HG03442 (cell line): ENCODE data around the gene CDH16.

Source experiments
- ATAC-seq: cut with Tn5 transposase; IDR thresholded peaks from one replicate; pipeline ENCODE4 v1.9.1; 2021; ENCODE audit warnings: mild to moderate bottlenecking, moderate library complexity; ENCODE audit not compliant: unreplicated experiment

Gene CDH16

DNA sequence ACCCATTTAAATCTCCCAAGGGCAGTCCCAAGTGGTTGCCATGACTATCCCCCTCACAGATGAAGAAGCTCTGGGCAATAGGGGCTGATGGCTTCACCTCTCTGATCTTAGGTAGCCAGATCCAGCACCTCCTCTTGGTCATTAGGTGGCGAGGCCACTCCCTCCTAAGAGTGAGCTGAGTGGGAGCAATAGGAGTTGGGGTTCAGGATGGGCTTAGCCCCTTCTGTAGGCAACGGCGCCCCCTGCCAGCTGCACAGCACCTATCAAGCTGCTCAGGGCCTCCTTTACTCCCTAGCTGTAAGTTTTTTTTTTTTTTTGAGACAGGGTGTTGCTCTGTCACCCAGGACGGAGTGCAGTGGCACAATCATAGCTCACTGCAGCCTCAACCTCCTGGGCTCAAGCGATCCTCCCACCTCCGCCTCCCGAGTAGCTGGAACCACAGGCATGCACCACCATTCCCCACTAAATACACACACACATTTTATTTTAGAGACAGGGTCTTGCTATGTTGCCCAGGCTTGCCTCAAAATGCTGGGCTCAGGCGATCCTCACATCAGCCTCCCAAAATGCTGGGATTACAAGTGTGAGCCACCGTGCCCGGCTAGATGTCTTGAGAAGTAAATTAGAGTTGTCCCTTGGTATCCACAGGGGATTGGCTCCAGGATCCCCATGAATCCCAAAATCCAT, 10.2 kb upstream of the CDH16 start:
- no peak for ATAC-seq

DNA sequence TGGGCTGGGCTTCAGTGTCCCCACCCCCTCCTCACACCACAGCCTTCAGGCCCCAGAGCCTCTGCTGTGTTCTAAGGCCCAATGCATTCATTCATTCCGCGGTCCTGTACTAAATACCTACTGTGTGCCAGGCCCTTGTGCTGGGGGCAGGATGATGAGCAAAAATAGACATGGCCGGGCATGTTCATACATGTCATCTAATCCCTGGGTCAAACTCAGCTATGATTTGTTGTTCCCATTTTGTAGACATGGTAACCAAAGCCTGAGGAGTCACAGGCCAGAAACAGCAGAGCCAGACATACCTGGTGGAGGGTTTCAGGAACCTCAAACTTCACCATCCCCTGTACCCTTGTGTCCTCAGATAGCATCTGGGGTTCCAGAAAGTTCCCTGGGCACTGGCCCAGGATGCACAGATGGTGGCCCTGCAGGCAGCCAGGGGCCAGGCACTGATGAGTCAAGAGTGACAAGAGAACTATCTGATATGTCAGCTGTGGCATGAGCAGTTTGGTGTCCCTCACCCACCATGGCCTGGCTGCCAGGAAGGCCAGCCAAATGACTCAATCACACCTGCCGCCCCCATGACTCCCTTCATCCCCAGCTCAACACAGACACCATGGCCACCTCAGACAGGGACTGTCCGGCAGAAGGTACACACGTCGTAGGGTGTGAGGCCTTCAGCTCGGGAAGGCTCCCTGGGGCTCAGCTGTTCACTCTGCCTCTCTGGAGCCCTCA, 9.4 kb upstream of the CDH16 start:
- no peak for ATAC-seq

DNA sequence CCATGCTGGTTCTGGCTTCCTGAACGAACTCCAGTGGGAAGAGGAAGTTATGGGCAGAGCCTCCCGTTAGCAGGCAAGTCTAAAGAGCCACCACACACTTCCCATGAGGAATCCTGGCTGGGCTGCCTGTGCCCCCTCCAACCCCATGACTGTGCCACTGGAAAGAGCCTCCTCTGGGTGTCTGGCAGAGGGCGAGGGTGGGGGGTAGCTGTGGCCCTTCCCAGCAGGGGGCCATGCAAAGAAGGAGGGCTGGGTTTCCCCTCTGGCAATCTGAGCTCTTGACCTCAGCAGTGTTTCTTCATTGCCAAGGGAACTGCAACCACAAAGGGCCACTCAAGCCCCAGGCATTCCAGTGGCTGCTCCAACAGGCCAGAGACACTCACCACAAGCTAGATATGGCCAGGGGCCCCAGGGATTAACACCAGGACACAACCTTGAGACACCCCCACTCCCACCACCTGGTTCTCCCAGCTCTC, 8.3 kb upstream of the CDH16 start:
- ATAC-seq: no peak

DNA sequence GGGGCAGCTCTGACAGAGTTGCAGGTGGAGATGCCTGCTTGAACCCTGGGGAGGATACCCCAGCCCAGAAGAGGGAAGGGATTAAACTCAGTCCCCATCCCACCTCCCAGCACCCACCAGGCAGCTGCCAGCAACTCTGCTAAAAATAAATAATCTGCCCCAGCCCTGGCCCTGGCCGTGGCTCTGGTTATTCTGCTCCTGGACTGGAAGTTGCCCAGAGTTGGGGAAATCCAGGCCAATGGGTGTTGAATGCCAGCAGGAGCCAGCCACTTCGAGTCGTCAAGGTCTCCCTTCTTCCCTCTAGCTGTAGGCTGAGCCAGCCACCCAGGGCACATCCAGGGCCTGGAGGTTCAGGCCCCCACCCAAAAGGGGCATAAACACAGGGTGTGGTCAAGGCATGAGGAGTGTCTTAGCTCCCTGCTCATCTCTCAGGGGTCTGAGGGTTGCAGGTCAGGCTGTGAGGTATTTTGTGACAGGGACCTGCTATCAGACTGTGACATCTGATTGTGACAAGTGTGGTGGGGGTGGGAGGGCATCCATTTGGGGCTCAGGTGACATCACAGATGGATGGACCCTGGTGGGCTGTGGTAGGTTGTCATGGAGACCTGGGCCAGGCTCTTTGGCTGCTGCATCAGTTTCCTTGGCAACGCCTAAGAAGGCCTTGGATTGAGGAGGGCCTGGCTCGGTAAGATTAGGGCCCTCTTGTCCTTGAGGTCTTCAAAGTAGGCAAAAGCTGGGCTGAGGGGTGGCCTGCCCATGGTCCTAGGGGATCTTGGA, 7.7 kb upstream of the CDH16 start:
- no peak for ATAC-seq

DNA sequence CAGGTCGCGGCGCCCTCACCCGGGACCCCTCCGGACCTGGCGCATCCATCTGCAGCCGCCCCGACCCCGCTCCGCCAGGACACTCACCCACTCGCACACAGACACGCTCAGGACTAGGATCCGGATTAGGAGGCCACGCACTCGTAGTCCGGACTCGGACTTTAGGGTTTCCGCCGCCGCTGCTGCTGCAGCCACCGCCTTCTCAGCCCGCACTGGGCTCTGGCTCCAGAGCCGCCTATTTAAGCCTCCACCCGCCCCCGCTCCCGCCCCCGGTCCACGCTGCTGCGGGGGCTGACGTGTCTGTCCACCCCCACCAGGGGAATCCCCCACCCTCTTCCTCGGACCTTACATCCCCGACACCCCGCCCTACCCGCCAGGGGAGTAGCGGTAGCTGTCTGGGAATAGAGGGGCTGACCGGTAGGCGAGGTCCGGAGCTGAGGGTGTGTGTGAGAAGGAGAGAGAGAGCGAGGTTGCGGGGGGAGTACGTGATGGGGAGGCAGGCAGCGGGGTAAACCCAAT, 6.7 kb upstream of the CDH16 start, which contains the start of gene RRAD:
TSS of gene RRAD (minus strand) at position 214 of the 519 bp plus-strand sequence. CDS start 356 bp downstream, outside the sequence.
- ATAC-seq: peak; percentile 13

DNA sequence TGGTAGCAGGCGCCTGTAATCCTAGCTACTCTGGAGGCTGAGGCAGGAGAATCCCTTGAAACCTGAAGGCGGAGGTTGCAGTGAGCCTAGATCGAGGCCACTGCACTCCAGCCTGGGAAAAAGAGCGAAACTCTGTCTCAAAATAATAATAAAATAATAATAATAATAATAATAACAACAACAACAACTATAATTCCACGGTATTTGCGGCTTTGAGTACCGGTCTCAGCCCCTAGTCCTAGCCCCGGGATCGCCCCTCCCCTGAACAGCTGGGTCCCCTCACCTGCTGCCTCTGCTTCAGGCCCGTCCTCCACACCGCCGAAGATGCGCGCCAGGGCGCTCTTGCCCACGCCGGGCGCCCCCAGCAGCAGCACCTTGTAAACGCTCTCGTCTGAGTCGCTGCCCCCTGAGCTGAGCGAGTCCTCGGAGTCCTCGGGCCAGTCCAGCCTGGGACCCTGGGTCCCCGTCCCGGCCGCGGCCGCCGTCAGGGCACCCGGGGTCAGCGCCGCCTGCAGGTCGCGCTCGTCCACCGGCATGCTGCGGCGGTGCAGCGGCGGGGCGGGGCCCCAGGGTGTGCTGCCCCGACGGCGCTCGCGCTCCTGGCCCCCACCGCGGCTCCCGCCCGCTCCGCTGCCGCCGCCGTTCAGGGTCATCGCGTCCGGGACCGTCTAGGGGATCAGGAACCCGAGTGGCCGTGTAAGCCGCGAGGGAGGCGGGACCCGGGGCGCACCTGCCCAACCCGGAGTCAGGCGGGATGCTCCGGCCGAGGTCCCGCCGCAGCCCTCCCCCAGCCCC, 6.0 kb upstream of the CDH16 start:
- ATAC-seq: peak; percentile 34

DNA sequence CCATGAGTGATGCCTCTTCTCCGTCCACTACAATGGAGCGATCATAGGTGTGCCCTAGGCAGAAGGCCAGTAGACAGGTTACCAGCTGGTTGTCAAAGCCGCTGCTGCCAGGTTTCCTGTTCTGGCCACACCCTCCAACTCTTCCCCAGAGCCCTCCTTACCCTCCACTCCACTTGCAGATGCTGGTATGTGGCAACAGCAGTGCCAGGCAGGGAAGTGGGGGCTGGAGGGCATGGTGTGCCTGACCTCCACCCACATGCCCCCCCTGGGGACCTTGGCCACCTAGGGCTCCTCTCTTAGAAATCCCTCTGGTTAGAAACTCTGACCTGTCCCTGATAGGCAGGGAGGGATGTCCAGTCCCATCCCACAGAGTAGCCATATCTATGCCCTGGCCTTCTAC, 5.2 kb upstream of the CDH16 start:
- no peak for ATAC-seq

DNA sequence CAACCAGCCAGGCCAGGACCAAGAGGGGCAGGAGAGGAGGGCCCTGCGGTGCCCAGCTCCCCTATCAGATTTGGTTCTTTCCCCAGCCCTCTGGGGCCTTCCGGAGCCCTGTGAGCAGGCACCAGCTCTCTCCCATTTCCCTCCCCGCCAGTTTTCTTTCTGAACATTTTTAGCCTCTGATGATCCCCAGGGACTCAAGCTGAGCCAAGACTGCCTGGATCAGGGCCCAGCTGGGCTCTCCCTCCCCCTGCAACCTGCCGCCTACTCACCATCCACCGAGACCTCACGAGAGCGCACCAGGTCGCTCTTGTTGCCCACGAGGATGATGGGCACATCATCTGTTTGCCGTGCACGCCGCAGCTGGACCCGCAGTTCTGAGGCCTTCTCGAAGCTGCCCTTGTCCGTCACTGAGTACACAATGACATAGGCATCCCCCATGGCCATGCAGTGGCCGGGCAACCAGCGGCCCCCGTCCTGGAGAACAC, 4.6 kb upstream of the CDH16 start:
- ATAC-seq: no peak

DNA sequence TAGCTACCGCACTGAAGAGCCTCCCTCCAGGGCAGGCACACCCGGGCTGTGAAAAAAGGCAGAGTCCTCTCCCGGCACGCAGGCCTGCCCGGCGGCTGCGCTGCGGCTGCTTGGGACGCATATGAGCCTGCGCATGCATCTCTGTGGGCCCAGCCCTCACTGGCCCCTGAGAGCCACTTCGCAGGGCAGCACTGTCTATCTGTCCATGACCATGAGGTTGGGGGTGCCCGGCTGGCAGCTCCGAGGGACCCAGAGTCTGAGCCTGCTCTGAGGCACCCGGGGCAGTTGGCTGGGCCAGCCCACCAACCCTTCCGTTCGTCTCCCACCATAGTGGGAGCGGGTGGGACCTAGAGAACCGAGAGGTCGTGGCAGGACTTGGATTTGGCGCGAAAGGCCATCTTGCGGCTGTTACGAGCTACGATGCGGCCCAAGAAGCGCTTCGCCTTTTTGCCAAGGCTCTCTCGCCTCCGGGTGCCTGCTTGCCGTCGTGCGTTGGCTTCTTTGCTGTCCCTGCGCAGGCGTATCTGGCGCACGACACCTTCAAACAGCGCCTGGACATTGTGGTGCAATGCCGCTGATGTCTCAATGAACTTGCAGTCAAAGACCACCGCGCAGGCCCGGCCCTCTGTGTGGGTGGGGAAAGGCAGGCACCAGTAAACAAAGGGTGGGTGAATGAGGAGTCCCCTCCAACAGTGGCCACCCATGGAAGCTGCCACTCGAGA, 3.2 kb upstream of the CDH16 start:
- no peak for ATAC-seq

DNA sequence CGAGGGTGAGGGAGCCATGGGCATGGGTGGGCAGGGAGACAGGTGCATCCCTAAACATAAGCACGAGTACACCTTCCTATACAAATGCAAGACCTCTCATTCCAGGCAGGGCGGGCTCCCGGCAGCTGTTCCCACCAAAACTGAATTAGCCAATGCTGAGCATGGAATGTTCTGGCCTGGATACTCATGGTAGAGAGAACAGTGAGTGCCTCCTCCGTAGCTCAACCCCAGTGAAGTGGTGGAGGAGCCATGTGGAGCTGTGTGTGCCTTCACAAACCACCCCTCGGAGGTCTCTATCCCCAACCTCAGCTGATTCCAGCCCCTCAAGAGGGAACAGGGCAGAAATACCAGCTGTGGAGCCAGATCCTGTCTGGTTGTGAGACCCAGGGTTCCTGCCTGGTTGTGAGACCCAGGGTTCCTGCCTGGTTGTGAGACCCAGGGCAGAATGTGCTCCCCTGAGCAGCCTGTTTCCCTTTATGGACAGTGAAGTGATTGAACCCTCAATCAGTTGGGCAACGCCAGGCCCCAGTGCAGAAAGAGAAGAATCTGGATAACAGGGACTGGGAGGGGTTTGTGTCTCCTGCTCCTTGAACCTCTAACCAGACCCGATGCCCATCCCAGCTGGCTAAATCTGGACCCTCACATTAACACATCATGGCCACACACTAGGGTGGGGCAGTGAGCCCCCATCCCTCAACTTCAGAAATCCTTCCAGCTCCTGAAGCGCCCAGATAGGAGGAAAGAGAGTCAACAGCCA, 2.4 kb upstream of the CDH16 start:
- no peak for ATAC-seq

DNA sequence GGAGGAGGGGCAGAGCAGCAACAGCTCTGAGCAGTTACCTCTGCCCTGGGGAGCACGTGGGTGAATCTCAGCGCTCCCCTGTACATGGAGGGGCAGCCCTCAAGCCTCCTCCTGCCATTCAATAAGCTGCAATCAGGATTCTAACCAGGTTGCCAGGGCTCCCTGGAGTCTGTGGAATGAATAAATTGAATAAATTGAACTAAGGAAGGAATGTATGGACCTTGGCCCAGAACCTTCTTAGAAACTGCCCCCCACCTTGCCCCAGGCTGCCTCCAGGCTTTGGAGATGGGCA, 1.6 kb upstream of the CDH16 start:
- no peak for ATAC-seq

DNA sequence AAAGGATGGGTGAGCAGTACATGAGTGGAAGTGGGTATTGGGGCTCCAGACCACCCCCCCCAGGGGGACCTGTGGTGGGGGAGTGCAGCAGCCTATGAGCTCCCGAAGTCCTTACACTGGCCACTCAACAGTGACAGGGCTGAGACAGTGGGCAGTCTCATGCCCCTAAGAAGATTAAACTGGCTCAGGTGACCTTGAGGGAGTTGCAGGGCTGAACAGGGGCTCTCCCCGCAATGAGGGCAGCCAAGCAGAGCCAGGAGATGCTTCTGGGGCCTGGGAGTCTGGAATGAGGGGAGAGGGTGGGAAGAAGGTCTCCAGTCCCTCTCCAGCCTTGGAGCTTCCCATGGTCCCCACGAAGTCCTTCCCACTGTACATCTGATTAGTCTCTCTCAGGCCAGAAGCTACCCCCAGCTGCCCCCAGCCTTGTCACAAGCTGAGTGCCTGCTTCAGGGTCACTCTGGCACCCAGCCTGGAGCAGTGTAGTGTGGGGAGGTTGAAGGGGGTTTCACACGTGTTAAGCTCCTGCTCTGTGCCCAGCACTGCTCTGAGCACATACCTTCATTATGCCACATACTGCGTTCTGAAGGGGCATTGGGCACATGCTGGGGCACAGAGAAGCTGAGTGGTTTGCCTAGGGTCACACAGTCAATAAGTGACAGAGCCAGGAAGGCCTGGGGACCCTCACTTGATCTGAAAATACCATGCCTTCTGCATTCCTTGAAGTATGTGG, 1.0 kb upstream of the CDH16 start:
- ATAC-seq: no peak

DNA sequence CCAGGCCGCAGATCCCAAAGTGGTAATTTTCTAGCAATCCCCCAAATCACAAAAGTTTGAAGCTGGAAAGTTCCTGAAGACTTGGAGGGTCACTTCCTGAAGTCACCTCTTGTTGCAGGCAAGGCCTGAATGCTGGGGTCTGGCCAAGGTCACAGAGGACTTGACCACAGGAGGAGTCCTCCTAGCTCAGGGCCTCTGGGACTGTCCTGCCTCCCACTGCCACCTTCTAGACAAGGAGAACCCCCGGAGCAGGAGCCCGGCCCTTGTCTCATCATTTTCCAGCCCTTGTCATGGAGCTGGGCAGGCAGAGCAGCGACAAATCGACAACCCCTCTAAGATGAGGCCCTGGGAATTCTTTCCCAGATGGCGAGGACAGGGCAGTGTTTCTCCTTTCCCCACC, 330 bp downstream of the CDH16 start:
- ATAC-seq: no peak

DNA sequence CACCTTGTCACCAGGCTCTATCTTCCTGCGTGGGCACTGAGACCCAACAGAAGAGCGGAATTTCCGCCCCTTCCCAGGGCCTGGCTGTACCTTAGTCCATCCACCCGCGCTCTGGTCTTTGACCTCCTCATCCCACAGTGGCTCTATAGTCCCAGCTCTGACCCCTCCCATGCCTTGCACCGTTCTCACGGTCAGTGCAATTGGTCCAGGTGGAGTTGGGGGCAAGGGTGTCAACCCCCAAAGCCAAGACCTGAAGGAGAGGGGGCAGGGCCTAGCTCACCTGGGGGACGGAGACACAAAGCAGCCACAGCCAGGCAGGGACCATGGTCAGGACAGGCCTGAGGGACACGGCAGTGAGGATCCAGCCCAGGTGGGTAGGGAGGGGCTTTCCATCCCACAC, 944 bp downstream of the CDH16 start:
- no peak for ATAC-seq

DNA sequence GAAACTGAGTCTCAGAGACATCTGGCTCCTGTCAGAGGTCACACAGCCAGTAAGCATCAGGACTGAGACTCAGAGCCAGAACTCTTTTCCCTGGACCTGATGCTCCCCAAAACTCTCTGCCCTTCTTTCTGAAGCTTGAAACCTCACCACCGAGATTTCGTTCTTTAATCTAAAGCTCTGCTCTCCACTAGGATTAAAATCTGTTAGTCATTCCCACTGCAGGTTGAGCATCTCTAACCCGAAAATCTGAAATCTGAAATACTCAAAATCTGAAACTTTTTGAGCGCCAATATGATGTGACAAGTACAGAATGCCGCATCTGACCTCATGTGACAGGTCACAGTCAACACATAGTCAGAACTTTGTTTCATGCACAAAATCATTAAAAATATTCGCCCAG, 2.2 kb downstream of the CDH16 start:
- no peak for ATAC-seq

DNA sequence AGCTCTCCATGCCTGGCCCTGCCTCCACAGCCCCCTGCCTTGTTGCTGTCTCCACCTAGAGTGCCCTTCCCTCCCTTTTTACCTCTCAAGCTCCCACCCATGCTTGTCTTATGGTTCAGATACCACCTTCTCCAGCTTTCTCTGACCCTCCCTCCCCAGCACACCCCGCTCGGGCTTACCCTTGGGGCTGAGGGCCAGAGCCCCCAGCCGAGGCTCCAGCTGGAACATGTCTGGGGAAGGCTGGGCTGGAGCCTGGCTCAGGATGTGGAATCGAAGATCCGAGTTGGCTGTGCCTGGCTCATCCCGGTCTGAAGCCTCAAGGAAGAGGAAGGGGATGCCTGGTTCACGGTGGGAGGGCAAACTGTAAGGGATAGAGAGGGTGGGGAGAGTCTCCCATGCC, 3.6 kb downstream of the CDH16 start:
- no peak for ATAC-seq

DNA sequence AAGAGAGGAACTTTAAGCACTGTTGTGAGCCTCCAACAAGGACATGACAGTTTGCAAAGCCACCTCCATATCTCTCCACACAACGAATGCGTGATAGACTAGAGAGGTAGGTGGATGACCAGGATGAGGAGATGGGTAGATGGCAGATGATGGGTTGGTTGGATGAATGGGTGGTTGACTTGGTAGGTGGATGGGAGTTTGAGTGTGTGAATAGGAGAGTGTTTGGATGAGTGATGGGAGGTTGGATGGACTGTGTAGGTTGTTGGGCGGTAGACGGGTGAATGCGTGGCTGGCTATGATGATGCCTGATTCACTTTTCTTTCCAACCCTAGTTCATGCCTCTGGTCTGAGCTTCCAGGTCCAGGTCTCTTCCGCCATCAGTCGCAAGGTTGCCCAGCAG, 4.1 kb downstream of the CDH16 start:
- ATAC-seq: no peak

DNA sequence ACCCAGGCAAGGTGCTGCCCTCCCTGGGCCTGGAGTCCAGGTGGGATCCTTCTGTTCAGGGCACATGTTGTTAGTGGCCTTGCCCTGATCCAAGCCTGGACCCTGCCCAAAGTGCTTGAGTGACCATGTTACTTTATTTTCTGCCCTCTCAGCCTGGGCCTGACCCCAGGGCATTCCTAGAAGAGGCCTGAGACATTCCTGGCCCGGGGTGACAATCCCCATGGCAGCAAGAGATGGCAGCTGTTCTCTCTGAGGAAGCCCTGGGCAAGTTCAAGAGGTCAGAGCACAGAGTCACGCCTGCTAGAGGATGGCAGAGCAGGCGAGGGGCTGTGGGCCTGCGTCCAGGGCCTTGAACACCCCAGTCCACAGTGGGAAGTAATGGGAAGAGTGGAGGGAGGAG, 5.0 kb downstream of the CDH16 start:
- ATAC-seq: no peak

DNA sequence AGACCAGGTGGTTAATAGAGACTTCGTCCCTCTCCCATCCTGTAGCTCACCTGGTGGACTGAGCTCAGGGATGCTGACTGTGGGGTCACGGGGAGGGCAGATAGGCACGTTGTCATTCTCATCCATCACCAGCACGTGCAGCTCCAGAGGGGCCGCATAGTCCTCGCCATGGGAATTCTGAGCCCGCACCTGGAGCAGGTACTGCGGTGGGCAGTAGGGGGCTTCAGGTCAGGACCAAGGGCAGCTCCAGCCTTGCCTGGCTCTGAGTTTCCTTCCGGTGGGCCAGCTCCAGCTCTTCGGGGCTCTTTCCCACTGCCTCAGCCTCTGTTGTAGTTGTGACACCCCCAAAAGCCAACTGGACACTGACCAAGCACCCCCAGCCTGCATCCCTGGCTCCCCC, 5.6 kb downstream of the CDH16 start:
- no peak for ATAC-seq
